K562 (cell line): ENCODE data around the gene EYA3. TPM values are rescaled to one million over a fixed set of nuclear protein-coding genes. Genes with fewer than 3 reads are reported as not detected.

Source experiments
- ETV6 ChIP-seq, 3 experiments: fragments of 150-350 bp in 1 of 3; sonication (generic) in 1 of 3; formaldehyde crosslinking in 1 of 3; IDR thresholded peaks; 2 replicates each; pipeline versions ENCODE4 v1.6.1 to v1.8.0; 2014 to 2022; ENCODE audit warnings: borderline replicate concordance in 2 of 3, low read depth in 2 of 3, antibody characterized with exemption in 1 of 3, low read length in 1 of 3, mild to moderate bottlenecking in 1 of 3, missing genetic modification reagents in 1 of 3
- GABPA ChIP-seq: fragments of 200-800 bp; sonication (Bioruptor generic); conservative IDR thresholded peaks from 2 replicates; pipeline ENCODE4 v1.6.1; 2016; ENCODE audit warnings: low read depth, missing genetic modification characterization, missing compliant biosample characterization
- HLTF ChIP-seq: fragments of 450-650 bp; IDR thresholded peaks from 2 replicates; pipeline ENCODE4 v1.6.1; 2016
- PPARD ChIP-seq: fragments of 250-450 bp; sonication (Bioruptor Pico); IDR thresholded peaks from 2 replicates; pipeline ENCODE4 v1.8.0; 2022; ENCODE audit warnings: inconsistent platforms, mild to moderate bottlenecking, moderate library complexity
- SMAD3 ChIP-seq: fragments of 450-650 bp; formaldehyde crosslinking; conservative IDR thresholded peaks from 2 replicates; pipeline ENCODE4 v1.4.0; 2020; ENCODE audit warnings: mild to moderate bottlenecking
- U2AF2 ChIP-seq: fragments of 200-400 bp; formaldehyde crosslinking; optimal IDR thresholded peaks from 2 replicates; pipeline ENCODE3; 2017; ENCODE audit warnings: low read depth, mild to moderate bottlenecking, low read length
- ZKSCAN3 ChIP-seq: fragments of 250-450 bp; sonication (Bioruptor Pico); IDR thresholded peaks from 2 replicates; pipeline ENCODE4 v1.4.0; 2020
- ZNF197 ChIP-seq: fragments of 200-800 bp; sonication (Bioruptor generic); IDR thresholded peaks from 2 replicates; pipeline ENCODE4 v1.6.1; 2016; ENCODE audit warnings: low read depth, missing genetic modification characterization, missing compliant biosample characterization
- ZNF217 ChIP-seq: sonication (generic); formaldehyde crosslinking; IDR thresholded peaks from 2 replicates; pipeline ENCODE4 v1.8.0; 2022; ENCODE audit warnings: mild to moderate bottlenecking, missing genetic modification reagents
- ZNF583 ChIP-seq: fragments of 250-450 bp; sonication (Bioruptor Pico); IDR thresholded peaks from 2 replicates; pipeline ENCODE4 v1.4.0; 2020
- polyA plus RNA-seq, 8 experiments: library from polyadenylated mRNA; depleted of rRNA in 4 of 8; stranded (reverse) in 5 of 8; unstranded in 3 of 8; fragments of >200 nt; fragmentation: Nextera tagmentation in 2 of 8; fragmentation: Illumina TruSeq in 1 of 8; extraction: Ambion mirVana in 2 of 8; extraction: Trizol in 1 of 8; gene quantifications; 2 replicates each; pipeline versions ENCODE4 v1.2.1 to v1.2.3, GENCODE V29; 2011 to 2014; ENCODE audit warnings: inconsistent platforms in 1 of 8, missing spikeins in 1 of 8
- total RNA-seq, 7 experiments: library from RNA; depleted of rRNA in 6 of 7; stranded (reverse); fragments of >200 nt in 6 of 7; fragmentation: Illumina TruSeq in 2 of 7; extraction: Trizol in 2 of 7; gene quantifications; 2 replicates each; pipeline versions ENCODE4 v1.2.1 to v1.2.3, GENCODE V29; 2011 to 2021; ENCODE audit warnings: low replicate concordance in 1 of 7
- TF ChIP-seq, protein P1 (sequence below), 2 experiments: fragments of 450-650 bp; IDR thresholded peaks; 2 replicates each; pipeline ENCODE4 v1.6.1; 2016; ENCODE audit warnings: mild to moderate bottlenecking in 2 of 2, borderline replicate concordance in 1 of 2, low read depth in 1 of 2, moderate library complexity in 1 of 2
- TF ChIP-seq, protein P2 (sequence below): sonication (generic); IDR thresholded peaks from 2 replicates; pipeline ENCODE4 v1.6.1; 2016
- TF ChIP-seq, protein P3 (sequence below): fragments of 250-450 bp; sonication (Bioruptor Pico); IDR thresholded peaks from 2 replicates; pipeline ENCODE4 v1.5.0; 2021
- TF ChIP-seq, protein P4 (sequence below), 3 experiments: IDR thresholded peaks in 2 of 3; conservative IDR thresholded peaks in 1 of 3; 2 replicates each; pipeline ENCODE4 v1.5.1; 2011 to 2012; ENCODE audit warnings: low read length in 3 of 3, mild to moderate bottlenecking in 3 of 3, control low read depth in 2 of 3, improper control_type of control experiment in 1 of 3, inconsistent platforms in 1 of 3, low read depth in 1 of 3, mixed read lengths in 1 of 3, moderate library complexity in 1 of 3; ENCODE audit not compliant: insufficient read depth in 2 of 3

Gene EYA3
- total and polyA plus RNA-seq, 9 of the 15 experiments (the other 6 are each of a cell fraction or from before 2014, with no cell fraction given), result 21.7 to 64.0 (median 43.6) TPM

DNA sequence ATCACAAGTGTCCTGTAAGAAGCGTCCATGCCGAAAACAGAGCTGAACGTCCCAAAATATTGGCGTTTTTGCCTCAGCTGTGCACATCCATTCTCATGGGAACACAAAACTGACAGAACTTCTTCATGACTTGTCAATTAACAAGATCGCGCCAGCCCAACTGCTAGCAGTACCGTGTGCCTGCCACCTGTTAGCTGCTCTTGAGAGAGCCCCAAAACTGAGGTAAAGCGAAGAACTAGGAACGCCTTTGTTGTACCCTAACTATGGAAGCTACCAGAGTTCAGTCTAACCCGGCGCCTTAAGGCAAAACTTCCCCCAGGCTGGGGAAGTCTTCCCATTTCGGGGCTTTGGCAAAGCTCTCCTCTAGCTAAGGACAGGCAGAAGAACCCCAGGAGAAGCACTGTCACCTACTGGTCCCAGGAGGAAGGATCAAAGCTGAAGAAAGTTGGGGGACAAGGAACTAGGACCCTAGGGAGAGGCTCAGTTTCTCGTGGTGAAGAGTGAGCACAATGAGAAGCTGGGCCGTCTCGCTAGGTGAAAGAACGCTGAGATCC is 719 bp downstream of the EYA3 start (continued):
- TF ChIP-seq, protein P1, sequence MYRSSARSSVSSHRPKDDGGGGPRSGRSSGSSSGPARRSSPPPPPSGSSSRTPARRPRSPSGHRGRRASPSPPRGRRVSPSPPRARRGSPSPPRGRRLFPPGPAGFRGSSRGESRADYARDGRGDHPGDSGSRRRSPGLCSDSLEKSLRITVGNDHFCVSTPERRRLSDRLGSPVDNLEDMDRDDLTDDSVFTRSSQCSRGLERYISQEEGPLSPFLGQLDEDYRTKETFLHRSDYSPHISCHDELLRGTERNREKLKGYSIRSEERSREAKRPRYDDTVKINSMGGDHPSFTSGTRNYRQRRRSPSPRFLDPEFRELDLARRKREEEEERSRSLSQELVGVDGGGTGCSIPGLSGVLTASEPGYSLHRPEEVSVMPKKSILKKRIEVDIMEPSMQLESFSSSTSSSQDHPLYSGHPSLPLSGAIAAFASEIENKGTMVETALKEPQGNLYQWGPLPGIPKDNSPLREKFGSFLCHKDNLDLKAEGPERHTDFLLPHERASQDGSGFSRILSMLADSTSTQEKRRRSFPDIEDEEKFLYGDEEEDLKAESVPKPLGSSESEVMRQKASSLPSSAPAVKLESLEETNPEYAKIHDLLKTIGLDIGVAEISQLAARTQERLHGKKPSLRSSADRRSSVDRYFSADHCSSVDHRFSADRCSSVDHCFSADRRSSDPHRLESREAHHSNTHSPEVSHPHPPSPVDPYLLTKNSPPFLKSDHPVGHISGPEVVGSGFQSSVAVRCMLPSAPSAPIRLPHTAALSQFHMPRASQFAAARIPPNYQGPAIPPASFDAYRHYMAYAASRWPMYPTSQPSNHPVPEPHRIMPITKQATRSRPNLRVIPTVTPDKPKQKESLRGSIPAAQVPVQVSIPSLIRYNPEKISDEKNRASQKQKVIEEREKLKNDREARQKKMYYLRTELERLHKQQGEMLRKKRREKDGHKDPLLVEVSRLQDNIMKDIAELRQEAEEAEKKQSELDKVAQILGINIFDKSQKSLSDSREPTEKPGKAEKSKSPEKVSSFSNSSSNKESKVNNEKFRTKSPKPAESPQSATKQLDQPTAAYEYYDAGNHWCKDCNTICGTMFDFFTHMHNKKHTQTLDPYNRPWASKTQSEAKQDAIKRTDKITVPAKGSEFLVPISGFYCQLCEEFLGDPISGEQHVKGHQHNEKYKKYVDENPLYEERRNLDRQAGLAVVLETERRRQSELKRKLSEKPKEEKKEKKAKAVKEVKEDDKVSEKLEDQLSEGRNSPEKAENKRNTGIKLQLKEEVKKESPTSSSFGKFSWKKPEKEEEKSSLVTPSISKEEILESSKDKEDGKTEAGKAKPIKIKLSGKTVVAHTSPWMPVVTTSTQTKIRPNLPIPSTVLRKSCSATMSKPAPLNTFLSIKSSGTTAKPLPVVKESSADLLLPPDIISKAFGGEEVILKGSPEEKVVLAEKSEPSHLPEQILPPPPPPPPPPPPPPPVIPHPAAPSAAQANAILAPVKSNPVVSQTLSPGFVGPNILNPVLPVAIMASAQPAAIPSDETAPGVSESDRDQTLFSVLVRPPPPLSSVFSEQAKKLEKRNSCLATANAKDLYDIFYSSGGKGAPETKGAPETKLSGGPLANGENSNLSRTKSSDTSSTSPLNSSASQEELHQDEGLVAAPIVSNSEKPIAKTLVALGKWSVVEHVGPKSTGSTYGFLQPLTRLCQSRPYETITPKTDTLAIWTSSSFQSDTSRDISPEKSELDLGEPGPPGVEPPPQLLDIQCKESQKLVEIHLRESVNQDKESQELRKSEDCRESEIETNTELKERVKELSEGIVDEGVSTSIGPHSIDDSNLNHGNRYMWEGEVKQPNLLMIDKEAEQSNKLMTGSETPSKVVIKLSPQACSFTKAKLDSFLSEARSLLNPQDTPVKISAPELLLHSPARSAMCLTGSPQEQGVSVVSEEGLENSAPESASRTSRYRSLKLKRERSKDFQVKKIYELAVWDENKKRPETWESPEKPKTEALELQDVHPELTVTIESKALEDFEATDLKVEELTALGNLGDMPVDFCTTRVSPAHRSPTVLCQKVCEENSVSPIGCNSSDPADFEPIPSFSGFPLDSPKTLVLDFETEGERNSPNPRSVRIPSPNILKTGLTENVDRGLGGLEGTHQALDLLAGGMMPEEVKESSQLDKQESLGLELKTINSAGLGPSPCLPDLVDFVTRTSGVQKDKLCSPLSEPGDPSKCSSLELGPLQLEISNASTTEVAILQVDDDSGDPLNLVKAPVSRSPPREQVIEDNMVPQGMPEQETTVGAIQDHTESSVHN (IDR thresholded peaks at IDR 0.05; ENCODE audit: borderline replicate concordance in 1 of 2, low read depth in 1 of 2), result no peak
- TF ChIP-seq, protein P2, sequence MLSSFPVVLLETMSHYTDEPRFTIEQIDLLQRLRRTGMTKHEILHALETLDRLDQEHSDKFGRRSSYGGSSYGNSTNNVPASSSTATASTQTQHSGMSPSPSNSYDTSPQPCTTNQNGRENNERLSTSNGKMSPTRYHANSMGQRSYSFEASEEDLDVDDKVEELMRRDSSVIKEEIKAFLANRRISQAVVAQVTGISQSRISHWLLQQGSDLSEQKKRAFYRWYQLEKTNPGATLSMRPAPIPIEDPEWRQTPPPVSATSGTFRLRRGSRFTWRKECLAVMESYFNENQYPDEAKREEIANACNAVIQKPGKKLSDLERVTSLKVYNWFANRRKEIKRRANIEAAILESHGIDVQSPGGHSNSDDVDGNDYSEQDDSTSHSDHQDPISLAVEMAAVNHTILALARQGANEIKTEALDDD, result peak; percentile 30; the same call in 1 of the 2 replicates
- TF ChIP-seq GABPA (tag) (no peak), HLTF (no peak), ZNF197 (CRISPR knock-in tag) (no peak), ZNF217 (CRISPR knock-in tag) (no peak), U2AF2 (no peak), PPARD (CRISPR knock-in tag) (no peak), ZNF583 (CRISPR knock-in tag) (0 out of 2 replicates have a peak, but pooled peaks have one; percentile 38), SMAD3 (no peak), ZKSCAN3 (CRISPR knock-in tag) (no peak), ETV6 (IDR thresholded peaks at IDR 0.05; ENCODE audit: borderline replicate concordance in 1 of 2, low read depth in 2 of 2, low read length in 1 of 2) (no peak), ETV6 (CRISPR knock-in tag; IDR thresholded peaks at IDR 0.05; ENCODE audit: borderline replicate concordance) (no peak)
- TF ChIP-seq, protein P3, sequence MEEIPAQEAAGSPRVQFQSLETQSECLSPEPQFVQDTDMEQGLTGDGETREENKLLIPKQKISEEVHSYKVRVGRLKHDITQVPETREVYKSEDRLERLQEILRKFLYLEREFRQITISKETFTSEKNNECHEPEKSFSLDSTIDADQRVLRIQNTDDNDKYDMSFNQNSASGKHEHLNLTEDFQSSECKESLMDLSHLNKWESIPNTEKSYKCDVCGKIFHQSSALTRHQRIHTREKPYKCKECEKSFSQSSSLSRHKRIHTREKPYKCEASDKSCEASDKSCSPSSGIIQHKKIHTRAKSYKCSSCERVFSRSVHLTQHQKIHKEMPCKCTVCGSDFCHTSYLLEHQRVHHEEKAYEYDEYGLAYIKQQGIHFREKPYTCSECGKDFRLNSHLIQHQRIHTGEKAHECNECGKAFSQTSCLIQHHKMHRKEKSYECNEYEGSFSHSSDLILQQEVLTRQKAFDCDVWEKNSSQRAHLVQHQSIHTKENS (CRISPR knock-in tag), result no peak
- TF ChIP-seq, protein P4, sequence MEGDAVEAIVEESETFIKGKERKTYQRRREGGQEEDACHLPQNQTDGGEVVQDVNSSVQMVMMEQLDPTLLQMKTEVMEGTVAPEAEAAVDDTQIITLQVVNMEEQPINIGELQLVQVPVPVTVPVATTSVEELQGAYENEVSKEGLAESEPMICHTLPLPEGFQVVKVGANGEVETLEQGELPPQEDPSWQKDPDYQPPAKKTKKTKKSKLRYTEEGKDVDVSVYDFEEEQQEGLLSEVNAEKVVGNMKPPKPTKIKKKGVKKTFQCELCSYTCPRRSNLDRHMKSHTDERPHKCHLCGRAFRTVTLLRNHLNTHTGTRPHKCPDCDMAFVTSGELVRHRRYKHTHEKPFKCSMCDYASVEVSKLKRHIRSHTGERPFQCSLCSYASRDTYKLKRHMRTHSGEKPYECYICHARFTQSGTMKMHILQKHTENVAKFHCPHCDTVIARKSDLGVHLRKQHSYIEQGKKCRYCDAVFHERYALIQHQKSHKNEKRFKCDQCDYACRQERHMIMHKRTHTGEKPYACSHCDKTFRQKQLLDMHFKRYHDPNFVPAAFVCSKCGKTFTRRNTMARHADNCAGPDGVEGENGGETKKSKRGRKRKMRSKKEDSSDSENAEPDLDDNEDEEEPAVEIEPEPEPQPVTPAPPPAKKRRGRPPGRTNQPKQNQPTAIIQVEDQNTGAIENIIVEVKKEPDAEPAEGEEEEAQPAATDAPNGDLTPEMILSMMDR (IDR thresholded peaks at IDR 0.05 in 2 of 3, conservative IDR thresholded peaks at IDR 0.05 in 1 of 3; ENCODE audit: insufficient read depth in 2 of 3, low read depth in 1 of 3, low read length in 3 of 3), result peak; percentile 56 to 69 (median 62)
